SK-N-SH treated with all-trans-retinoic acid at 6 μM for 48 hours (cell line): ENCODE data around the gene DNAH2.

Experiments
- ATAC-seq: fragments of 200-7000 bp; cut with Tn5 transposase; 3 replicates; pipeline ENCODE4 v1.9.1; 2020; ENCODE audit warnings: mild to moderate bottlenecking, moderate library complexity
- ARNTL ChIP-seq: fragments of 450-650 bp; formaldehyde crosslinking; IDR thresholded peaks from 2 replicates; pipeline ENCODE4 v1.5.0; 2020; ENCODE audit warnings: low read depth, mild to moderate bottlenecking, moderate library complexity, borderline replicate concordance
- BACH2 ChIP-seq: fragments of 250-450 bp; sonication (Bioruptor Pico); IDR thresholded peaks from 2 replicates; pipeline ENCODE4 v1.9.0; 2021; ENCODE audit warnings: mild to moderate bottlenecking, borderline replicate concordance
- CSDC2 ChIP-seq: fragments of 250-450 bp; sonication (Bioruptor Pico); IDR thresholded peaks from 2 replicates; pipeline ENCODE4 v1.5.0; 2020; ENCODE audit warnings: mild to moderate bottlenecking, moderate library complexity
- ESRRG ChIP-seq: fragments of 250-450 bp; sonication (Bioruptor Pico); IDR thresholded peaks from 2 replicates; pipeline ENCODE4 v1.6.1; 2021; ENCODE audit warnings: mild to moderate bottlenecking
- GLIS3 ChIP-seq: fragments of 250-450 bp; sonication (Bioruptor Pico); IDR thresholded peaks from 2 replicates; pipeline ENCODE4 v1.5.0; 2020; ENCODE audit warnings: mild to moderate bottlenecking, moderate library complexity
- OSR1 ChIP-seq: fragments of 250-450 bp; sonication (Bioruptor Pico); IDR thresholded peaks from 2 replicates; pipeline ENCODE4 v1.8.0; 2022; ENCODE audit warnings: moderate library complexity, mild to moderate bottlenecking, inconsistent platforms
- PPARA ChIP-seq: fragments of 250-450 bp; sonication (Bioruptor Pico); IDR thresholded peaks from 2 replicates; pipeline ENCODE4 v1.5.0; 2020; ENCODE audit warnings: mild to moderate bottlenecking, borderline replicate concordance
- RARB ChIP-seq: fragments of 250-450 bp; sonication (Bioruptor Pico); IDR thresholded peaks from 2 replicates; pipeline ENCODE4 v1.8.0; 2021; ENCODE audit warnings: mild to moderate bottlenecking, moderate library complexity
- SNAI2 ChIP-seq: fragments of 250-450 bp; sonication (Bioruptor Pico); IDR thresholded peaks from 2 replicates; pipeline ENCODE4 v1.5.0; 2020; ENCODE audit warnings: mild to moderate bottlenecking, moderate library complexity
- TCF4 ChIP-seq: fragments of 250-450 bp; sonication (Bioruptor Pico); IDR thresholded peaks from 2 replicates; pipeline ENCODE4 v1.8.0; 2021; ENCODE audit warnings: mild to moderate bottlenecking, moderate library complexity, borderline replicate concordance
- TOX ChIP-seq: fragments of 250-450 bp; sonication (Bioruptor Pico); IDR thresholded peaks from 2 replicates; pipeline ENCODE4 v1.8.0; 2021; ENCODE audit warnings: mild to moderate bottlenecking, moderate library complexity, borderline replicate concordance
- ZC3H10 ChIP-seq: fragments of 250-450 bp; sonication (Bioruptor Pico); IDR thresholded peaks from 2 replicates; pipeline ENCODE4 v1.5.1; 2021; ENCODE audit warnings: mild to moderate bottlenecking, moderate library complexity
- ZFP3 ChIP-seq: fragments of 250-450 bp; sonication (Bioruptor Pico); IDR thresholded peaks from 2 replicates; pipeline ENCODE4 v1.5.0; 2020; ENCODE audit warnings: mild to moderate bottlenecking, moderate library complexity
- ZFP30 ChIP-seq: fragments of 450-650 bp; formaldehyde crosslinking; IDR thresholded peaks from 2 replicates; pipeline ENCODE4 v1.5.0; 2022; ENCODE audit warnings: mild to moderate bottlenecking, moderate library complexity
- ZNF565 ChIP-seq: fragments of 450-650 bp; formaldehyde crosslinking; conservative IDR thresholded peaks from 2 replicates; pipeline ENCODE4 v1.5.0; 2020; ENCODE audit warnings: low read depth, mild to moderate bottlenecking, moderate library complexity
- ZNF70 ChIP-seq: fragments of 450-650 bp; formaldehyde crosslinking; IDR thresholded peaks from 2 replicates; pipeline ENCODE4 v1.5.0; 2020; ENCODE audit warnings: mild to moderate bottlenecking, moderate library complexity
- TF ChIP-seq, protein P1 (sequence below): fragments of 250-450 bp; sonication (Bioruptor Pico); IDR thresholded peaks from 2 replicates; pipeline ENCODE4 v1.8.0; 2020; ENCODE audit warnings: mild to moderate bottlenecking, moderate library complexity, borderline replicate concordance
- TF ChIP-seq, protein P2 (sequence below): fragments of 250-450 bp; sonication (Bioruptor Pico); IDR thresholded peaks from 2 replicates; pipeline ENCODE4 v1.5.1; 2020; ENCODE audit warnings: low read depth, mild to moderate bottlenecking, moderate library complexity
- TF ChIP-seq, protein P3 (sequence below): fragments of 250-450 bp; sonication (Bioruptor Pico); IDR thresholded peaks from 2 replicates; pipeline ENCODE4 v1.5.1; 2021; ENCODE audit warnings: mild to moderate bottlenecking, moderate library complexity
- TF ChIP-seq, protein P4 (sequence below): fragments of 250-450 bp; sonication (Bioruptor Pico); IDR thresholded peaks from 2 replicates; pipeline ENCODE4 v1.5.0; 2020; ENCODE audit warnings: mild to moderate bottlenecking, moderate library complexity

Gene DNAH2

DNA sequence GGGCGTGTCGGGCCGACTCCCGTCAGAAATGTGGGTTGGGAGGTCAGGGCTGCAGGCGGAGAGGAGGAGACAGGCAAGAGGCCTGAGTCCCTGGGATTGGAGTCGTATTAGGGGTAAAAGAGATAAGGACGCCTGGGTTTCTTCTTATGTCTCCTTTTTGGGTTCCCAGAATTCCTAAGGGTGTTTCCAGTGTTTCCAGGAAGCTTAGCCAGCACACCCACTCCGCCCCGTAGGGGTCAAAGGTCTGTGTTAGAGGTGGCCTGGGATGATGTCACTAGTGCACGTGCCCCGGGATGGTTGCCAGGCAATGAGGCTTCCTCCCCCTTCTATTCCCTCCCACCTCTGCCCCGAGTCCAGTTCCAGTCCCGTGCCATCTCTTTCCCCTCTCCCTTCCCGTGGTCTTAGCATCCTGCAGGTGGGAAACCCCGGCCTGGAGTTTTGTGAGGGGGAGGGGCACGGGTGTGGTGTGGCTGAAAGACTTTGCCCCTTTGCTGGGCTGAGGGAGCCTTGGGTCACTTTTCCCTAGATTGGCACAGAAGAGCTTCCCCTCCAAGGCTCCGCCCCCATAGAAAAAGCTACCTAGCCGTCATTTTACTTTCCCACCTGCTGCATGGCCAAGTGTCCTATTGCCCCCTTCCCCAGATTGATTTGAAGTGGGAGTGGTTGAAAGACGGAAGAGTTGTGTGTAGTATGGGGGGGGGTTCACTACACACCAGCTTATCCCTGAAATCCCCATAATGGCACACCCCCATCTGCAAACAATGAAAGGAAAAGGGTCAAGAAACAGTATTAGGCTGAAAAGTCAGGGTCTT is 119.3 kb downstream of the DNAH2 start:
- ATAC-seq: peak; percentile 28
- TF ChIP-seq GLIS3 (CRISPR knock-in tag): no peak
- TF ChIP-seq BACH2 (CRISPR knock-in tag): no peak
- TF ChIP-seq ZFP30 (CRISPR knock-in tag): no peak
- TF ChIP-seq SNAI2: no peak
- TF ChIP-seq TOX: no peak
- TF ChIP-seq TCF4: no peak; the same call in 1 of the 2 replicates
- TF ChIP-seq, protein P1, sequence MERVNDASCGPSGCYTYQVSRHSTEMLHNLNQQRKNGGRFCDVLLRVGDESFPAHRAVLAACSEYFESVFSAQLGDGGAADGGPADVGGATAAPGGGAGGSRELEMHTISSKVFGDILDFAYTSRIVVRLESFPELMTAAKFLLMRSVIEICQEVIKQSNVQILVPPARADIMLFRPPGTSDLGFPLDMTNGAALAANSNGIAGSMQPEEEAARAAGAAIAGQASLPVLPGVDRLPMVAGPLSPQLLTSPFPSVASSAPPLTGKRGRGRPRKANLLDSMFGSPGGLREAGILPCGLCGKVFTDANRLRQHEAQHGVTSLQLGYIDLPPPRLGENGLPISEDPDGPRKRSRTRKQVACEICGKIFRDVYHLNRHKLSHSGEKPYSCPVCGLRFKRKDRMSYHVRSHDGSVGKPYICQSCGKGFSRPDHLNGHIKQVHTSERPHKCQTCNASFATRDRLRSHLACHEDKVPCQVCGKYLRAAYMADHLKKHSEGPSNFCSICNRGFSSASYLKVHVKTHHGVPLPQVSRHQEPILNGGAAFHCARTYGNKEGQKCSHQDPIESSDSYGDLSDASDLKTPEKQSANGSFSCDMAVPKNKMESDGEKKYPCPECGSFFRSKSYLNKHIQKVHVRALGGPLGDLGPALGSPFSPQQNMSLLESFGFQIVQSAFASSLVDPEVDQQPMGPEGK: peak; percentile 74; the same call in 1 of the 2 replicates
- TF ChIP-seq ARNTL (CRISPR knock-in tag): peak; percentile 83
- no peak for TF ChIP-seq PPARA
- TF ChIP-seq, protein P2, sequence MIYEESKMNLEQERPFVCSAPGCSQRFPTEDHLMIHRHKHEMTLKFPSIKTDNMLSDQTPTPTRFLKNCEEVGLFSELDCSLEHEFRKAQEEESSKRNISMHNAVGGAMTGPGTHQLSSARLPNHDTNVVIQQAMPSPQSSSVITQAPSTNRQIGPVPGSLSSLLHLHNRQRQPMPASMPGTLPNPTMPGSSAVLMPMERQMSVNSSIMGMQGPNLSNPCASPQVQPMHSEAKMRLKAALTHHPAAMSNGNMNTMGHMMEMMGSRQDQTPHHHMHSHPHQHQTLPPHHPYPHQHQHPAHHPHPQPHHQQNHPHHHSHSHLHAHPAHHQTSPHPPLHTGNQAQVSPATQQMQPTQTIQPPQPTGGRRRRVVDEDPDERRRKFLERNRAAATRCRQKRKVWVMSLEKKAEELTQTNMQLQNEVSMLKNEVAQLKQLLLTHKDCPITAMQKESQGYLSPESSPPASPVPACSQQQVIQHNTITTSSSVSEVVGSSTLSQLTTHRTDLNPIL: no peak
- no peak for TF ChIP-seq RARB

DNA sequence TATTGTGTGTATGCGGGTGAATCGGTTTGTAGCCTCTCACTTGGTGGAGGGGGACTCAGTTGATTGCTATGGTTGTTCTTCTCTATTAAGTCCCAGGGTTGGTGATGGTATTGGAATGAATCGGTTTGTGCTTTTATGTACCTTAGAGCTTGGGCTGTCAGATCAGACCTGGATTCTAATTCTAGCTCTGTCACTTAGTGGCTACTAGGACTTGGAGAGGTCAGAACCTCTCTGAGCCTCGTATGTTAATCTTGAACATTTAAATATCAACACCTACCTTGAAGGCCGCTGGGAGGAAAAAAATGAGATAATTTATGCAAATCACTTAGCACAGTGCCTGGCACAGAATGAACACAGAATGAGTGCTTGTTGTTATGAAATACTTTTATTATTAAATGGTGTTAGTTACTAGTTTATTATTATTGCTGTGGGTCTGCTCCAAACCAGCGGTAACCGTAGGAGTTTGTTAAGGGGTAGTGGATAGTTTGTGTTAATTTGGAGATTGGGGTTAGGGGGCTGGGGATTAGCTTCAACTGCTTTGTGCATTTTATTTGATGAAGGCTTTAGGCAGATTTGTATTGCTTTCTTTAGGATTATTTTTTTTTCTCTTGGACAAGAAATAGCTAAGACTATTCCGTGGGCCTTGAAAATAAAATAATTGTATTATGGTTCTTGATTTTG is 120.0 kb downstream of the DNAH2 start:
- TF ChIP-seq CSDC2 (CRISPR knock-in tag): no peak
- no peak for TF ChIP-seq BACH2 (CRISPR knock-in tag)
- TF ChIP-seq RARB: no peak
- TF ChIP-seq, protein P3, sequence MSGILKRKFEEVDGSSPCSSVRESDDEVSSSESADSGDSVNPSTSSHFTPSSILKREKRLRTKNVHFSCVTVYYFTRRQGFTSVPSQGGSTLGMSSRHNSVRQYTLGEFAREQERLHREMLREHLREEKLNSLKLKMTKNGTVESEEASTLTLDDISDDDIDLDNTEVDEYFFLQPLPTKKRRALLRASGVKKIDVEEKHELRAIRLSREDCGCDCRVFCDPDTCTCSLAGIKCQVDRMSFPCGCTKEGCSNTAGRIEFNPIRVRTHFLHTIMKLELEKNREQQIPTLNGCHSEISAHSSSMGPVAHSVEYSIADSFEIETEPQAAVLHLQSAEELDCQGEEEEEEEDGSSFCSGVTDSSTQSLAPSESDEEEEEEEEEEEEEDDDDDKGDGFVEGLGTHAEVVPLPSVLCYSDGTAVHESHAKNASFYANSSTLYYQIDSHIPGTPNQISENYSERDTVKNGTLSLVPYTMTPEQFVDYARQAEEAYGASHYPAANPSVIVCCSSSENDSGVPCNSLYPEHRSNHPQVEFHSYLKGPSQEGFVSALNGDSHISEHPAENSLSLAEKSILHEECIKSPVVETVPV: no peak
- no peak for TF ChIP-seq OSR1
- no peak for TF ChIP-seq TOX
- 0 out of 2 replicates have a peak, but pooled peaks have one; percentile 49 for TF ChIP-seq ZFP3
- ATAC-seq: no peak

DNA sequence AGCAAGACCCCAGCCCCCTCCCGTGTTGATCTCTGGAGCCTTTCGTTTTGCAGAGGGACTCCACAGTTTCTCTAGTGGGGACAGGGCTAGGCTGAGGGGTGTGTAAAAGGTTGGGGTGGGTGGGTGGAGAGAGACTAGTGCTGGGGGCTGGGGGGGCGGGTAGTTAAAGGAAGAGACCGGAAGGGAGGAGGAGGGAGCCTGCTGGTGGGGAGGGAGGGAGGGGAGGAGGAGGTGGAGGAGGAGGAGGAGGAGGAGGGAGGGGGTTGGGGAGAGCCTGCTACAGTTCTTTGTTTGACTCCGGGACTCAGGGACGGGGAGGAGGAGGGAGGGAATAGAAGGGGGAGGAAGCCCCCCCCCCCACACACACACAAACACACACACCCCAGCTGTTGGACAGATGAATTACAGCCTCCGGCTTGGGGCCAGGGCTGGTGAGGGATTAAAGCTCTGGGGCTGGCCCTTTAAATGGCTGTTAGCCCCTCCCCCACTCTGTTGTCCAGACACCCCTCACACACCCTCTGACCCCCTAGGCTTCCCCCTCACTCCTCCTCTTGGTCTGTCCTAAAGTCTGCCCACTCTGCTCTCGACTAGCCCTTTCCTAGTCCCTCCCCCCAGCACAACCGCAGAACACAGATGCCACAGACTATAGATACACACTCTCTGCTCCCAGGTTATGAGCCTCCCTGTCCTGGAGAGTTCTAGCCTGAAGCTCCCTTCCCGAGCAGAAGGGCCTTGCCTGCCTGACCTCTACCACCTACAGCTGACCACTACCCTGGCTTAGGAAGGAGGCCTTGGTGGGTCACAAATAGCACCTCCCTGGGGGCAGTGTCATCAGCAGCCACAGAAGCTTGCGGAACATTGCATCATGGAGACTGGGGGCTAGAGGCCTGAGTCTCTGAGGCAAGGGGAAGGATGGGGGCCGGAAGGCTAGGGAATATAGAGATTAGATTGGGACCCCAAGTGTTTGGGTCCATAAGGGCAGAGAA is 120.8 kb downstream of the DNAH2 start:
- ATAC-seq: no peak

More for the DNA sequence above, 120.8 kb downstream of the DNAH2 start:
- TF ChIP-seq ZC3H10 (CRISPR knock-in tag): no peak
- no peak for TF ChIP-seq ESRRG
- no peak for TF ChIP-seq ZFP30 (CRISPR knock-in tag)
- no peak for TF ChIP-seq GLIS3 (CRISPR knock-in tag)
- TF ChIP-seq BACH2 (CRISPR knock-in tag): no peak
- TF ChIP-seq ZNF565 (CRISPR knock-in tag): no peak
- TF ChIP-seq ZFP3: no peak
- no peak for TF ChIP-seq PPARA
- TF ChIP-seq, protein P4, sequence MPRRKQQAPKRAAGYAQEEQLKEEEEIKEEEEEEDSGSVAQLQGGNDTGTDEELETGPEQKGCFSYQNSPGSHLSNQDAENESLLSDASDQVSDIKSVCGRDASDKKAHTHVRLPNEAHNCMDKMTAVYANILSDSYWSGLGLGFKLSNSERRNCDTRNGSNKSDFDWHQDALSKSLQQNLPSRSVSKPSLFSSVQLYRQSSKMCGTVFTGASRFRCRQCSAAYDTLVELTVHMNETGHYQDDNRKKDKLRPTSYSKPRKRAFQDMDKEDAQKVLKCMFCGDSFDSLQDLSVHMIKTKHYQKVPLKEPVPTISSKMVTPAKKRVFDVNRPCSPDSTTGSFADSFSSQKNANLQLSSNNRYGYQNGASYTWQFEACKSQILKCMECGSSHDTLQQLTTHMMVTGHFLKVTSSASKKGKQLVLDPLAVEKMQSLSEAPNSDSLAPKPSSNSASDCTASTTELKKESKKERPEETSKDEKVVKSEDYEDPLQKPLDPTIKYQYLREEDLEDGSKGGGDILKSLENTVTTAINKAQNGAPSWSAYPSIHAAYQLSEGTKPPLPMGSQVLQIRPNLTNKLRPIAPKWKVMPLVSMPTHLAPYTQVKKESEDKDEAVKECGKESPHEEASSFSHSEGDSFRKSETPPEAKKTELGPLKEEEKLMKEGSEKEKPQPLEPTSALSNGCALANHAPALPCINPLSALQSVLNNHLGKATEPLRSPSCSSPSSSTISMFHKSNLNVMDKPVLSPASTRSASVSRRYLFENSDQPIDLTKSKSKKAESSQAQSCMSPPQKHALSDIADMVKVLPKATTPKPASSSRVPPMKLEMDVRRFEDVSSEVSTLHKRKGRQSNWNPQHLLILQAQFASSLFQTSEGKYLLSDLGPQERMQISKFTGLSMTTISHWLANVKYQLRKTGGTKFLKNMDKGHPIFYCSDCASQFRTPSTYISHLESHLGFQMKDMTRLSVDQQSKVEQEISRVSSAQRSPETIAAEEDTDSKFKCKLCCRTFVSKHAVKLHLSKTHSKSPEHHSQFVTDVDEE: no peak
- TF ChIP-seq ZNF70: no peak
- no peak for TF ChIP-seq CSDC2 (CRISPR knock-in tag)
- TF ChIP-seq, protein P1: no peak
- TF ChIP-seq SNAI2: no peak
